Kidney (tissue), 14 donors: Measurements from ENCODE around the gene PTOV1. TPM values are rescaled to one million over a fixed set of nuclear protein-coding genes. Genes with fewer than 3 reads are reported as not detected.

Experiments used
- DNase-seq, 5 donors: peaks; one replicate each; pipeline ENCODE4 v3.0.0-alpha.2; 2013 to 2020
- FAIRE-seq: peaks from 2 replicates; lab custom pipeline; 2012; peaks lifted over from hg19 to GRCh38; lab: Jason Lieb, UNC
- H3K27ac ChIP-seq, 2 donors: one replicate each; pipeline ENCODE4 v1.7.0; 2013; ENCODE audit warnings: low read depth in 2 of 2, low read length in 2 of 2, inconsistent platforms in 1 of 2
- H3K27me3 ChIP-seq: one replicate; pipeline ENCODE4 v1.7.1; 2013; ENCODE audit warnings: low read length, inconsistent platforms; ENCODE audit not compliant: control insufficient read depth, insufficient read depth
- H3K36me3 ChIP-seq, 3 donors: one replicate each; pipeline versions ENCODE4 v1.7.0 to v1.7.1; 2013; ENCODE audit warnings: low read length in 3 of 3, control low read depth in 1 of 3, inconsistent platforms in 1 of 3; ENCODE audit not compliant: insufficient read depth in 3 of 3, control insufficient read depth in 2 of 3
- H3K4me1 ChIP-seq, 3 donors: one replicate each; pipeline versions ENCODE4 v1.7.0 to v1.7.1; 2013; ENCODE audit warnings: low read length in 3 of 3, inconsistent platforms in 1 of 3, low read depth in 1 of 3; ENCODE audit not compliant: control insufficient read depth in 2 of 3, insufficient read depth in 2 of 3
- H3K4me3 ChIP-seq, 3 donors: one replicate each; pipeline versions ENCODE4 v1.7.0 to v1.8.1; 2013; ENCODE audit warnings: low read length in 3 of 3, control low read depth in 1 of 3, inconsistent platforms in 1 of 3
- H3K9ac ChIP-seq, 3 donors: one replicate each; pipeline versions ENCODE4 v1.7.0 to v1.7.1; 2013; ENCODE audit warnings: low read length in 3 of 3, control low read depth in 1 of 3, inconsistent platforms in 1 of 3
- H3K9me3 ChIP-seq, 3 donors: one replicate each; pipeline versions ENCODE4 v1.7.0 to v1.7.1; 2013; ENCODE audit warnings: low read length in 3 of 3, control low read depth in 1 of 3, inconsistent platforms in 1 of 3; ENCODE audit not compliant: control insufficient read depth in 2 of 3, insufficient read depth in 1 of 3
- intact Hi-C: fragments of 100-400 bp; cut with DNase I; formaldehyde crosslinking; loops from one replicate; pipeline ENCODE4 v1.11.1; 2022
- polyA plus RNA-seq: library from polyadenylated mRNA; stranded (reverse); fragments of 350-450 nt; fragmentation: Illumina TruSeq; extraction: RNeasy Lipid Tissue Mini Kit (QIAGEN cat#74804); gene quantifications from one replicate; pipeline ENCODE4 v1.2.3, GENCODE V29; 2014; ENCODE audit warnings: low read depth, low replicate concordance; ENCODE audit not compliant: insufficient read depth
- total RNA-seq: library from RNA; stranded (reverse); fragmentation: NEBNext Ultra II Directional; extraction: Animal tissue kit (Norgen Biotek cat#: 25700); gene quantifications from one replicate; pipeline ENCODE4 v1.2.1, GENCODE V29; 2021
- TF ChIP-seq, protein P1 (sequence below): IDR thresholded peaks from 3 replicates; pipeline ENCODE4 v1.5.1; 2012; ENCODE audit warnings: mild to moderate bottlenecking, moderate library complexity, borderline replicate concordance; ENCODE audit not compliant: insufficient read depth; ENCODE audit errors: extremely low read depth
- donor health status: control.
- donor health status: control.
- donor health status: control.
- donor health status: control.
- donor health status: control.
- donor health status: DM: yes; HTN: yes; CAD: no.
- donor health status: Normal renal cell carcinoma (clear cell type).

Gene PTOV1
- total and polyA plus RNA-seq, 2 donors from 2014 or later, result 118 to 235 TPM

DNA sequence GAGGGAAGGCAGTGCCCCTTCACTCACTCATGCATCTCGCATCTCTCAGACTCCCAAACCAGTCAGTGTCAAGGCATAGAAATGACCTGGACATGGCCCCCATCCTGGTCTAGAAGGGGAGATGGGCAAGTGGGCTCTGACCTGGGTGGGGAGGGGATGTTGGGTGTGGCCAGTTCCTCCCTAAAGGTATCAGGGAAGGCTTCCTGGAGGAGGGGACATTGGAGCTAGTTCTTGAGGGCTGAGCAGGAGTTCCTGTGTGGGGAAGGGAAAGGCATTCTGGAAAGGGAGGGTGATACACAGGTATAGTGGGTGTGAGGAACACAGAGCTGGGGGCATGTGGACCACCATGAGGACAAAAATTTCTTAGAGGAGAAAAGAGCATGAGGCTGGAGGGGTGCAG lies 41.8 kb downstream of the PTOV1 start:
- Histone ChIP-seq H3K27me3 (no peaks in the 10 kb centered on the region), H3K4me1 (peaks cover 0 to 8% (median 0%) of the 10 kb centered on the region in 3 donors), H3K36me3 (no peaks in the 10 kb centered on the region), H3K9ac (no peak overlapping the region), H3K27ac (no peak overlapping the region), H3K4me3 (no peak overlapping the region), H3K9me3 (no peaks in the 10 kb centered on the region)
- intact Hi-C loops, result no loop called here
- TF ChIP-seq, protein P1, sequence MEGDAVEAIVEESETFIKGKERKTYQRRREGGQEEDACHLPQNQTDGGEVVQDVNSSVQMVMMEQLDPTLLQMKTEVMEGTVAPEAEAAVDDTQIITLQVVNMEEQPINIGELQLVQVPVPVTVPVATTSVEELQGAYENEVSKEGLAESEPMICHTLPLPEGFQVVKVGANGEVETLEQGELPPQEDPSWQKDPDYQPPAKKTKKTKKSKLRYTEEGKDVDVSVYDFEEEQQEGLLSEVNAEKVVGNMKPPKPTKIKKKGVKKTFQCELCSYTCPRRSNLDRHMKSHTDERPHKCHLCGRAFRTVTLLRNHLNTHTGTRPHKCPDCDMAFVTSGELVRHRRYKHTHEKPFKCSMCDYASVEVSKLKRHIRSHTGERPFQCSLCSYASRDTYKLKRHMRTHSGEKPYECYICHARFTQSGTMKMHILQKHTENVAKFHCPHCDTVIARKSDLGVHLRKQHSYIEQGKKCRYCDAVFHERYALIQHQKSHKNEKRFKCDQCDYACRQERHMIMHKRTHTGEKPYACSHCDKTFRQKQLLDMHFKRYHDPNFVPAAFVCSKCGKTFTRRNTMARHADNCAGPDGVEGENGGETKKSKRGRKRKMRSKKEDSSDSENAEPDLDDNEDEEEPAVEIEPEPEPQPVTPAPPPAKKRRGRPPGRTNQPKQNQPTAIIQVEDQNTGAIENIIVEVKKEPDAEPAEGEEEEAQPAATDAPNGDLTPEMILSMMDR, result no peak
- no peak for FAIRE-seq
- DNase-seq, result peak in 1 of 5 donors; percentile 26

DNA sequence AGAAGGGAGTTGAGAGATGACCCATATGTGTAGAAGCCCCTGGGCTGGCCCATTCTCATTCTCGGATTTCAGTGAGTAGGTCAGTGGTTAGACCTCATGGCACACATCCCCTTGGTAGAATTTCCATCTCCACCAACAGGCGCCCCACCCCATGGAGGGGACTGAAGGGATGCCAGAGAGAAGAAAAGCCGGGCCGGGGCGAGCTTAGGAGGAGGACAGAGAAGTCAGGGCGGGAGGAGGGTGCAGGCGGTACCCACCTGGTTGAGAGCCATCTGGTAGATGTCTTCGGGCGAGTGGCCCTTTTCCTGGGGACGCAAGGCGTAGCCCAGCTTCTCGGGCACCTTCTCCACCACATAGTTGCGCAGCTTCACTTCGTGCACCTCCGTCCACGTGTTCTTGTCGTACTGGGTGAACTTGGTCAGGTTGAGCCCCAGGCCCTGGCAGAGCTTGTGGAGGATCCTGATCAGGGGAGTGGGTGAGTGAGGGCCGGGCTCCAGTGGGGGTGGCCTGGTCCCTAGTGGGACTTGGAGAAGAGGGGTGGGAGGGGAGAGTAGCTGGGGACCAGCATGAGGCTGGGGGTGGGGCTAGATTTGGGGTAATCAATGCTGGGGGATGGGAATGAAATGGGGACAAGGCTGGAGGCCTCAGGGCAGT lies 43.2 kb downstream of the PTOV1 start:
- H3K36me3 ChIP-seq, result no peaks in the 10 kb centered on the region
- TF ChIP-seq, protein P1, result no peak
- no peaks in the 10 kb centered on the region for H3K9me3 ChIP-seq
- H3K9ac ChIP-seq, result no peak overlapping the region
- intact Hi-C loops, result no loop called here
- H3K4me1 ChIP-seq, result peaks cover 0 to 8% (median 0%) of the 10 kb centered on the region in 3 donors
- no peaks in the 10 kb centered on the region for H3K27me3 ChIP-seq
- no peak overlapping the region for H3K4me3 ChIP-seq
- no peak overlapping the region for H3K27ac ChIP-seq
- FAIRE-seq, result no peak
- DNase-seq, result peak in 1 of 5 donors; percentile 44

DNA sequence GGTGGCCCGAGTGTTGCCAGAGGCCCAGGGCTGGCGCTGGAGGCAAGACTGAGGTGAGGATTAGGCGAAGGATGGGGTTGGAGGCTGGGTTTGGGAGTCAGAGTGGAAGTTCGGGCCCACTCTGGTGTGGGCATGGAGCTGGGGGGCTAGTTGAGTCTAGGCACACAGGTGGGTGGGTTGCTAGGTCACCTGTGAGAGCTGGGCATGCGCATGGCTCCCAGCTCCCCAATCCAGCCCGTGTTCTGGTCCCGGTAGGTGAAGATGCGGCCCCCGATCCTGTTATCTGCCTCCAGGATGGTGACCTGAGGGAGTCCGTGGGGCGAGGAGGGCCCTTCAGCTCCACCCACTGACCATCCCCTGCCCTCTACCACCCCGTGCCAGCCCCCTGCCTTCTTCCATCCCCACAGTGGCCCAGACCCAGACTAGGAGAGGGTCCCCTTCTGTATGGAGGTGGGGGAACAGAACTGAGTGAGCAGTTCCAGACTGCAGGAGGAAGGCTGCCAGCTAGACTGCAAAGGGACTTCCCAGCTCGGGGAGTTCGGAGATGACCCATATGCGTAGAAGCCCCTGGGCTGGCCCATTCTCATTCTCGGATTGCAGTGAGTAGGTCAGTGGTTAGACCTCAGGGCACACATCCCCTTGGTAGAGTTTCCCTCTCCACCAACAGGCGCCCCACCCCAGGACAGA lies 44.1 kb downstream of the PTOV1 start:
- intact Hi-C loops, result no loop called here
- TF ChIP-seq, protein P1, result no peak
- Histone ChIP-seq H3K27me3 (no peaks in the 10 kb centered on the region), H3K4me1 (peaks cover 0 to 8% (median 0%) of the 10 kb centered on the region in 3 donors), H3K36me3 (no peaks in the 10 kb centered on the region), H3K27ac (no peak overlapping the region), H3K9ac (no peak overlapping the region), H3K4me3 (no peak overlapping the region), H3K9me3 (no peaks in the 10 kb centered on the region)
- FAIRE-seq, result no peak
- peak in 1 of 5 donors; percentile 43 for DNase-seq
